ENCODE results near the gene RSRC2.
A peak's percentile ranks its signal among the peaks of the same experiment; 100 is the strongest.
"Not testable (repeated sequence)": the region's sequence is repeated elsewhere in the genome, so short reads cannot be mapped to it uniquely, and the experiment has no call there.

RSRC2 gene

GRCh38 chr12:122518908-122519307, 7.8 kb downstream of the RSRC2 start:
- FAIRE-seq (no peak), DNase-seq (ENCODE audit: low spot score) (no peak)

- FAIRE-seq (peak; percentile 97), DNase-seq (ENCODE audit: low spot score) (peak; percentile 95)
These were observed 8.9 kb downstream of the RSRC2 start for GRCh38 chr12:122517877-122518276.

- FAIRE-seq: no peak
These were observed 10.0 kb downstream of the RSRC2 start for GRCh38 chr12:122516544-122517361.

GRCh38 chr12:122515275-122515674, 11.5 kb downstream of the RSRC2 start:
- DNase-seq (ENCODE audit: low spot score): no peak
- no peak for FAIRE-seq

More at GRCh38 chr12:122516544-122517361, 10.0 kb downstream of the RSRC2 start:
- no peak for DNase-seq (ENCODE audit: low spot score)

- FAIRE-seq (no peak), DNase-seq (ENCODE audit: low spot score) (no peak)
These were observed 13.1 kb downstream of the RSRC2 start for GRCh38 chr12:122513660-122514059.

- not testable (repeated sequence) for DNase-seq (ENCODE audit: low spot score); FAIRE-seq
These were observed 13.7 kb downstream of the RSRC2 start for GRCh38 chr12:122513028-122513427.

- FAIRE-seq: no peak
These were observed 18.6 kb downstream of the RSRC2 start for GRCh38 chr12:122508163-122508562.

GRCh38 chr12:122506393-122506938, 20.3 kb downstream of the RSRC2 start:
- no peak for FAIRE-seq
- no peak for DNase-seq (ENCODE audit: low spot score)

More at GRCh38 chr12:122508163-122508562, 18.6 kb downstream of the RSRC2 start:
- no peak for DNase-seq (ENCODE audit: low spot score)

- no peak for DNase-seq (ENCODE audit: low spot score)
- FAIRE-seq: no peak
These were observed 21.2 kb downstream of the RSRC2 start for GRCh38 chr12:122505419-122506051.

- FAIRE-seq: no peak
- DNase-seq (ENCODE audit: low spot score): no peak
These were observed 22.7 kb downstream of the RSRC2 start for GRCh38 chr12:122503783-122504590.

- DNase-seq (ENCODE audit: low spot score) (no peak), FAIRE-seq (no peak)
These were observed 23.5 kb downstream of the RSRC2 start for GRCh38 chr12:122503147-122503751.

GRCh38 chr12:122501489-122501989, 25.2 kb downstream of the RSRC2 start:
- no peak for DNase-seq (ENCODE audit: low spot score)

GRCh38 chr12:122500685-122501488, 25.8 kb downstream of the RSRC2 start, which contains the start of gene ZCCHC8:
TSS of gene ZCCHC8 (minus strand) at chr12:122500932. CDS start at chr12:122500840, 92 bp downstream.
- FAIRE-seq: peak; percentile 83
- DNase-seq (ENCODE audit: low spot score): peak; percentile 96

More at GRCh38 chr12:122501489-122501989, 25.2 kb downstream of the RSRC2 start:
- no peak for FAIRE-seq

- FAIRE-seq: no peak
- DNase-seq (ENCODE audit: low spot score): peak; percentile 12
These were observed 26.6 kb downstream of the RSRC2 start for GRCh38 chr12:122499991-122500684.

GRCh38 chr12:122495258-122495657, 31.5 kb downstream of the RSRC2 start:
- DNase-seq (ENCODE audit: low spot score) (no peak), FAIRE-seq (no peak)

- not testable (repeated sequence) for FAIRE-seq; DNase-seq (ENCODE audit: low spot score)
These were observed 33.5 kb downstream of the RSRC2 start for GRCh38 chr12:122493222-122493621.

GRCh38 chr12:122491991-122492390, 34.7 kb downstream of the RSRC2 start:
- no peak for DNase-seq (ENCODE audit: low spot score)
- FAIRE-seq: no peak

- no peak for DNase-seq (ENCODE audit: low spot score)
- no peak for FAIRE-seq
These were observed 37.7 kb downstream of the RSRC2 start for GRCh38 chr12:122489038-122489437.

- FAIRE-seq; DNase-seq (ENCODE audit: low spot score): not testable (repeated sequence)
These were observed 38.9 kb downstream of the RSRC2 start for GRCh38 chr12:122487807-122488206.

All from RCC 7860 (cell line).